Measurements from ENCODE around the gene SC5D. TPM values are rescaled to one million over a fixed set of nuclear protein-coding genes. Genes with fewer than 3 reads are reported as not detected.

The SC5D gene
- total RNA-seq, 4 donors from 2014 or later = 23.6 to 38.3 (median 26.2) TPM

- Histone ChIP-seq H3K4me3 (no peak overlapping the region), H3K9me3 (no peaks in the 10 kb centered on the region), H3K4me1 (peaks cover 5 to 32% (median 9%) of the 10 kb centered on the region in 3 donors), H3K36me3 (no peaks in the 10 kb centered on the region), H3K27ac (peak overlapping the region in 2 of 4 donors; percentile 2 to 35), H3K27me3 (no peaks in the 10 kb centered on the region)
- ATAC-seq = peak; percentile 7
- TF ChIP-seq POLR2A (IDR thresholded peaks at IDR 0.05) (no peak), CTCF (IDR thresholded peaks at IDR 0.05) (no peak), POLR2AphosphoS5 (IDR thresholded peaks at IDR 0.05) (no peak), EP300 (IDR thresholded peaks at IDR 0.05) (no peak)
- whole genome bisulfite sequencing, 2 donors (ENCODE audit: low coverage in 1 of 2) = 0 to 41% methylated on average over 1 to 8 of the region's 8 CpGs
Measured at GRCh38 chr11:121352251-121352891, 59.8 kb downstream of the SC5D start.

- Histone ChIP-seq H3K9me3 (no peaks in the 10 kb centered on the region), H3K27ac (no peak overlapping the region), H3K4me1 (peaks cover 5 to 32% (median 9%) of the 10 kb centered on the region in 3 donors), H3K36me3 (no peaks in the 10 kb centered on the region), H3K4me3 (no peak overlapping the region), H3K27me3 (no peaks in the 10 kb centered on the region)
- WGBS, 2 donors (ENCODE audit: low coverage in 1 of 2) = 71 to 100% methylated on average over 1 of the region's 1 CpG
- ATAC-seq = no peak
- no peak for TF ChIP-seq EP300 (IDR thresholded peaks at IDR 0.05)
- TF ChIP-seq POLR2A (IDR thresholded peaks at IDR 0.05) = no peak
- no peak for TF ChIP-seq POLR2AphosphoS5 (IDR thresholded peaks at IDR 0.05)
Measured at GRCh38 chr11:121354192-121354591, 61.6 kb downstream of the SC5D start.

GRCh38 chr11:121356357-121356756, 63.8 kb downstream of the SC5D start:
- Histone ChIP-seq H3K9me3 (no peaks in the 10 kb centered on the region), H3K36me3 (no peaks in the 10 kb centered on the region), H3K27me3 (no peaks in the 10 kb centered on the region), H3K4me1 (peaks cover 0 to 17% (median under 1%) of the 10 kb centered on the region in 3 donors), H3K27ac (no peak overlapping the region), H3K4me3 (no peak overlapping the region)
- no peak for TF ChIP-seq POLR2A (IDR thresholded peaks at IDR 0.05)
- no peak for TF ChIP-seq CTCF (IDR thresholded peaks at IDR 0.05)
- no peak for TF ChIP-seq EP300 (IDR thresholded peaks at IDR 0.05)
- TF ChIP-seq POLR2AphosphoS5 (IDR thresholded peaks at IDR 0.05) = no peak
- ATAC-seq = no peak
- WGBS, 2 donors (ENCODE audit: low coverage in 1 of 2) = 72 to 100% methylated on average over 2 to 3 of the region's 3 CpGs

Other genes with a start within 250 kb of the SC5D start
- 1 to 10 TPM in 1 of 4 donors, under 1 TPM in 2, not detected in 1; 0.35 to 1.3 (median 0.78) TPM for gene TECTA, start 191.5 kb upstream of the SC5D start, total RNA-seq
- gene SORL1, start 159.5 kb downstream of the SC5D start, total RNA-seq = 10 to 100 TPM in 2 of 4 donors, 1 to 10 TPM in 2; 7.1 to 12.6 (median 10.6) TPM